ENCODE results near the gene PLCXD1. TPM values are rescaled to one million over a fixed set of nuclear protein-coding genes. Genes with fewer than 3 reads are reported as not detected.

Gene PLCXD1
- total and polyA plus RNA-seq, 8 donors = 17.0 to 58.2 (median 36.7) TPM

DNA sequence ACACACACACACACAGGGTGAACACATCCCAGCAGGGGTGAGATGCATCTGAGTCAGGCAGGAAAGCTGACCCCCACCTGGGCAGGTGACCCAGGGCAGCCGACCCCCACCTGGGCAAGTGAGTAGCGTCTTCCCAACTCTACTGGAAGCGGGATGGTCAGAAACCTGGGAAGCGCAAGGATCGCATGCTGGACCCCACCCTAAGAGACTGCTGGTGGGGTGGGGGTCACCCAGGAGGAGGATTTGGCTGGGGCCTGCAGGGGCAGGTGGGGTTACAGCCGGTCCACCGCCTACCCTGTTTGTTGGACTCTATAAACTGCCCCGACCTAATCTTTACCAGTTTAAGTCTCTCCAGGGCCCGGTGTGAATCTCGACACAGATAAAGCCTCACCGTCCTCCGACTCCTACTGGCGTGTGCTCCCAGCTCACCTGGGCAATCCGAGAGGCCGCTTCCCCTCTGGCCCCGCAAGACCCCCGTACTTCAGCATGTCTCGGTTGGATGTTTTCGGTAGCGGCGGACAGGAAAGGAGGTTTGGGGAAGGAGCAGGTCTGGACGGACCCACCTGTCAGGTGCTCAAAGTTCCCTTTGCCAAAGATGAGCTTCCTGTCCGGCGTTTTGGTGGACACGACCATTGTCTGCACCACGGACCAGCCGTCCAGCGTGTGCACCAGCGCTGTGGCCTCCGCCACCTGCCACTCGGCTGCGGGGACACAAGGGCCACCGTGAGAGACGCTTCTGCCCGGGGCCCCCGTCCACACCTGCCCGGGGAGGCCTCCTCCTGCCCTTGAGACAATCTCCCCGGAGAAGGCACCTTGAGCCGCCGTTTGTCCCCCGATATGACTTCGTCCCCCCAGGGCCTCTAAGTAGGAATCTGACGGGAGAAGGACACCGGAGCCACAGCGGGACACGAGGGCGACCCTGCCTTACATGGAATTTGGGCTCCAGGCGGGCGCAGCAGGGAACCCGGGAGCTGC, 35.5 kb downstream of the PLCXD1 start:
- intact Hi-C loops (cut with DNase I) = no loop called here
- no peak overlapping the region for H3K4me3 ChIP-seq
- DNase-seq = peak in 2 of 4 donors; percentile 32 to 84
- H3K27me3 ChIP-seq = no peaks in the 10 kb centered on the region
- peaks cover 0 to 46% of the 10 kb centered on the region in 2 donors for H3K36me3 ChIP-seq
- H3K27ac ChIP-seq = no peak overlapping the region
- ATAC-seq = no peak
- H3K4me1 ChIP-seq = peaks cover 7 to 16% of the 10 kb centered on the region in 2 donors
- no peaks in the 10 kb centered on the region for H3K9me3 ChIP-seq
- TF ChIP-seq, protein P1, sequence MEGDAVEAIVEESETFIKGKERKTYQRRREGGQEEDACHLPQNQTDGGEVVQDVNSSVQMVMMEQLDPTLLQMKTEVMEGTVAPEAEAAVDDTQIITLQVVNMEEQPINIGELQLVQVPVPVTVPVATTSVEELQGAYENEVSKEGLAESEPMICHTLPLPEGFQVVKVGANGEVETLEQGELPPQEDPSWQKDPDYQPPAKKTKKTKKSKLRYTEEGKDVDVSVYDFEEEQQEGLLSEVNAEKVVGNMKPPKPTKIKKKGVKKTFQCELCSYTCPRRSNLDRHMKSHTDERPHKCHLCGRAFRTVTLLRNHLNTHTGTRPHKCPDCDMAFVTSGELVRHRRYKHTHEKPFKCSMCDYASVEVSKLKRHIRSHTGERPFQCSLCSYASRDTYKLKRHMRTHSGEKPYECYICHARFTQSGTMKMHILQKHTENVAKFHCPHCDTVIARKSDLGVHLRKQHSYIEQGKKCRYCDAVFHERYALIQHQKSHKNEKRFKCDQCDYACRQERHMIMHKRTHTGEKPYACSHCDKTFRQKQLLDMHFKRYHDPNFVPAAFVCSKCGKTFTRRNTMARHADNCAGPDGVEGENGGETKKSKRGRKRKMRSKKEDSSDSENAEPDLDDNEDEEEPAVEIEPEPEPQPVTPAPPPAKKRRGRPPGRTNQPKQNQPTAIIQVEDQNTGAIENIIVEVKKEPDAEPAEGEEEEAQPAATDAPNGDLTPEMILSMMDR (IDR thresholded peaks at IDR 0.05) = no peak

DNA sequence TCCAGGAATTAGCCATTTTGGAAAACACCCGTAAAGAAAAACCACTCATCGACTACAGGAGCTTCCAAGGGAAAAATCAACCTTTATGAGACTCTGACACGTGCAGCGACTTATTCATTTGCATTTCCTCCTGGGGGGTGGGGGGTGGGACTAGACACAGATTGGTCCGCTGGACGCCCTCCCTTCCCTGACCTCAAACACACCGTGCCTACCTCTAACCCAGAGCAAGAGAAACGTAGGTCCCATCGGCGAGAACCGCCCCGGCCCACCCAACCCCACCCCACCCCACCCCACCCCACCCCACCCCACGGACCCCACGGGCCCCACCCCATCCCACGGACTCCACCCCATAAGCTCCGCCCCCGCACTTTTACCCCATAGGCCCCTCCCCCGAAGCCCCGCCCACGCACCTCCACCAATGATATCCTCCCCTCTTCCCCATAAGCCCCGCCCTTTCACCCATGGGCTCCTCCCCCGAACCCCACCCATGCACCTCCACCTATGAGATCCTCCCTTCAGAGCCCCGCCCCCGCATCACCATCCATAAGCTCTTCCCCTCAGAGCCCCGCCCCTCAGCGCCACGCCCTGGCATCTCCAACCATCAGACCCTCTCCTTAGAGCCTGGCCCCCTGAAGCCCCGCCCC, 36.4 kb downstream of the PLCXD1 start:
- ATAC-seq = no peak
- intact Hi-C loops (cut with DNase I) = no loop called here

DNA sequence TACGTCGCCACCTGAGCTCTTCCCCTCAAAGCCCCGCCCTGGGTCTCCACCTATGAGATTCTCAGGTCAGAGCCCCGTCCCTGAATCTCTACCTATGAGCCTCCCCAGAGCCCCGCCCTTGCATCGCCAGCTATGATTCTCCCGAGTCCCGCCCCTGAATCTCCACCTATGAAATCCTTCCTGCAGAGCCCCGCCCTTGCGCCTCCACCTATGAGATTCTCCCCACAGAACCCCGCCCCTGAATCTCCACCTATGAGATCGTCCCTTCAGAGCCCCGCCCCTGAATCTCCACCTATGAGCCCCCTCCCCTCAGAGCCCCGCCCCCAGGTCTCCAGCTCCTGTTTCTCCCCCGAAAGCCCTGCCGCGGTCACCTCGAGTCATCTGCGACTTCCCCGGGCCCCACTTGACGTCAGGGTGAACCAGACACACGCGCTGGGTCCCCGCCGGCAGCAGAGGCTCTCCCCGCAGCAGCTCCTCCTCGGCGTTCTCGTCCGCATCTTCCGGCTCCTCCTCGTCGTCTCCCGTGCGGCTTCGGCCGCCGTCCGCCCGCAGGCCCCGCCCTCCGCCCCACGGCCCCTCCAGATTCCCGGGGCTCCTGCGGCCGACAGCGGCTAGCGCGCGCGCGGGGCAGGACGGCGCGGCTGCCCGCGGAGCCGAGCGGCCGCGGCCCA, 37.0 kb downstream of the PLCXD1 start:
- ATAC-seq (peak; percentile 79), DNase-seq (peak; percentile 86 to 98 (median 96))
- TF ChIP-seq, protein P1 (IDR thresholded peaks at IDR 0.05) = no peak
- intact Hi-C loops (cut with DNase I) = no loop called here
- no peaks in the 10 kb centered on the region for H3K9me3 ChIP-seq
- peaks cover 7 to 20% of the 10 kb centered on the region in 2 donors for H3K4me1 ChIP-seq
- peak overlapping the region; percentile 54 to 89 for H3K4me3 ChIP-seq
- H3K27ac ChIP-seq = peak overlapping the region; percentile 90 to 96
- no peaks in the 10 kb centered on the region for H3K27me3 ChIP-seq
- H3K36me3 ChIP-seq = peaks cover 0 to 30% of the 10 kb centered on the region in 2 donors

More for the DNA sequence above, 36.4 kb downstream of the PLCXD1 start:
- Histone ChIP-seq H3K4me1 (peaks cover 7 to 16% of the 10 kb centered on the region in 2 donors), H3K36me3 (peaks cover 0 to 37% of the 10 kb centered on the region in 2 donors), H3K27ac (peak overlapping the region; percentile 90 to 96), H3K4me3 (peak overlapping the region; percentile 54 to 89), H3K27me3 (no peaks in the 10 kb centered on the region), H3K9me3 (no peaks in the 10 kb centered on the region)
- TF ChIP-seq, protein P1 (IDR thresholded peaks at IDR 0.05) = no peak
- DNase-seq = no peak

DNA sequence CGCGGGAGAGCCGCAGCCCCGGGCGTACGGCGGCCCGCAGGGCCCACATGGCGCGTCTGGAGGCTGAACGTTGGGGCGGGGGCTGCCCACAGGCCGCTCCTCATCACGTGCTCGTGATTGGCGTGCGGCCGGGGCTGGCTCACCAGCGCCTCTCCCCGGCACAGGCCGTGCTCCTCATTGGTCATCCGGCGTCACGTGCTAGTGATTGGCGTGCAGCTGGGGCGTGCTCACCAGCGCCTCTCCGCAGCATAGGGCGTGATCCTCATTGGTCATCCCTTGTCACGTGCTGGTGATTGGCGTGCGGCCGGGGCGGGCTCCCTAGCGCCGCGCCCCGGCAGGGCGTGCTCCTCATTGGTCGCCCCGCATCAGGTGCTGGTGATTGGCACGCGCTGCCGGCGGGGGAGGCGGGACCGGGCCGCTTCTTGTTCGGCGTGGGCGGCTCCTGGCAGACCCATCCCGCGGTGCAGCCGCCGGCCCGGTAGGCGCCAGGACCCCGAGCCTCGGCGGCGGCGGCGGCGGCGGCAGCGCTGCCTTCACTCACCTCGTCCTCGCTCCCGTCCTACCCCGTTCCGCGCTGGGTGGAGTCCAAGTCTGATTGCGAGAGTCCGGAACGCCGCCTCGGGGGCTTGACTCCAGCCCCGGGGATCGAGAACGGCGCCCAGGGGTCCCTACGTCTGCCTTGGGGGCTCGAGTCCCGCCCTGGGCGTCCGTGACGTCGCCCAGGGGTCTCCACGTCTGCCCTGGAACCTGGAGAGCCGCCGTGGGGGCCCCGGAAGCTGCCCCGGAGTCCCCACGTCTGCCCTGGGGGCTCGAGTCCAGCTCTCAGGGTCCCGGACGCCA, 37.8 kb downstream of the PLCXD1 start, which contains the start of gene GTPBP6:
Gene GTPBP6 (minus strand): TSS at position 58 of the 840 bp plus-strand sequence. CDS start 9 bp downstream, at position 49.
- Histone ChIP-seq H3K36me3 (peaks cover 0 to 23% of the 10 kb centered on the region in 2 donors), H3K4me3 (peak within 1 kb of the TSS; percentile 67 to 89), H3K27me3 (peaks cover 0 to under 1% of the 10 kb centered on the region in 2 donors), H3K9me3 (no peaks in the 10 kb centered on the region), H3K27ac (peak within 1 kb of the TSS; percentile 90 to 96), H3K4me1 (peaks cover 7 to 21% of the 10 kb centered on the region in 2 donors)
- ATAC-seq (peak; percentile 81), DNase-seq (peak; percentile 100)
- TF ChIP-seq, protein P1 (IDR thresholded peaks at IDR 0.05) = no peak
- intact Hi-C loops (cut with DNase I) = no loop called here
